Right cardiac atrium (tissue), 5 donors: ENCODE measurements around the gene CAPN13. TPM values are rescaled to one million over a fixed set of nuclear protein-coding genes. Genes with fewer than 3 reads are reported as not detected.
A peak's percentile ranks its signal among the peaks of the same experiment; 100 is the strongest.

ENCODE experiments used
- ATAC-seq, 2 donors: fragments of 200-7000 bp; cut with Tn5 transposase; one replicate each; pipeline versions ENCODE4 v1.8.0 to v1.9.1; 2020; ENCODE audit warnings: moderate library complexity in 2 of 2, mild to moderate bottlenecking in 1 of 2
- DNase-seq, 3 donors: peaks; one replicate each; pipeline ENCODE4 v3.0.0-alpha.2; 2020
- H3K27ac ChIP-seq: one replicate; pipeline ENCODE4 v1.5.1; 2013; ENCODE audit warnings: mild to moderate bottlenecking, low read length, control low read depth, moderate library complexity
- H3K27me3 ChIP-seq: one replicate; pipeline ENCODE4 v1.6.1; 2013; ENCODE audit not compliant: control insufficient read depth, insufficient read depth
- H3K4me1 ChIP-seq: one replicate; pipeline ENCODE4 v1.6.1; 2013; ENCODE audit warnings: low read length; ENCODE audit not compliant: control insufficient read depth, insufficient read depth
- H3K4me3 ChIP-seq: one replicate; pipeline ENCODE4 v1.5.1; 2013; ENCODE audit warnings: low read length, control low read depth
- H3K9me3 ChIP-seq: one replicate; pipeline ENCODE4 v1.6.1; 2013; ENCODE audit warnings: low read length; ENCODE audit not compliant: control insufficient read depth
- WGBS: extraction: QIAGEN DNeasy Blood & Tissue Kit; methylation state at CpG from one replicate; pipeline ENCODE4 v1.1.7; 2013; 5-methylcytosine and 5-hydroxymethylcytosine counted together
- intact Hi-C, 4 donors: fragments of 100-400 bp; cut with DNase I; formaldehyde crosslinking; loops; one replicate each; pipeline versions ENCODE4 v1.11.0 to v1.14.0; 2022 to 2023
- polyA plus RNA-seq: library from polyadenylated mRNA; stranded (reverse); fragments of 200-250 nt; gene quantifications from one replicate; pipeline ENCODE4 v1.2.3, GENCODE V29; 2013
- total RNA-seq, 4 donors: library from RNA; stranded (reverse); fragmentation: NEBNext Ultra II Directional; extraction: Animal tissue kit (Norgen Biotek cat#: 25700); gene quantifications; one replicate each; pipeline ENCODE4 v1.2.1, GENCODE V29; 2021
- donor health status: healthy with polysubstance abuse.
- donor health status: DM: no; HTN: yes; CAD: no.
- donor health status: DM: no; HTN: no; CAD: no.
- donor health status: DM: no; HTN: yes; CAD: no; lungs with severe emphysema.
- donor health status: DM: yes; HTN: yes; CAD: no.

The CAPN13 gene
- total and polyA plus RNA-seq, 5 donors, result not detected

DNA sequence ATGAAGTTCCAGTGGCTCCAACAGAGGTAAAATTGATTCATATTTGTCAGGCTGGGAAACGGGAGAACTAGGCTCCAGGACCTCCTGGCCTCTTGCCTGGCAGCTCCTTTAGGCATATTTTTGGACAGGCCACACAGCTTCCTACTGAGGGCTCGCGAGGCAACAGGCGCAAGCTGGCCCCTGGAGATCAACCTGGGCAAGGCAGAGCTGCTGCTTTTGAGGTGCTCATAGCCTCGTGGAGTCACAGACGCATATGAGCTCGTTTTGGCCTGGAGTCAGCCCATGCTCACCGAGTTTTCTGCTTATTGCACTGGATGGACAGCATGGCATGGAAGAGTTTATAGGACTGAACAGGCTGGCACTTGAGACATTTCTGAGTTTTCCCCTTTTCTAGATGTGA, 97.7 kb downstream of the CAPN13 start:
- 69% methylated on average over 8 of the region's 8 CpGs for WGBS
- intact Hi-C loops, result loop anchor here (5.0 to 10.0 kb wide), 6 partner anchors 355 to 542 kb away; no protein-coding TSS in a partner anchor
- no peak overlapping the region for H3K4me3 ChIP-seq
- no peak overlapping the region for H3K27ac ChIP-seq
- no peak for DNase-seq
- H3K4me1 ChIP-seq, result no peaks in the 10 kb centered on the region
- ATAC-seq, result no peak
- H3K9me3 ChIP-seq, result no peaks in the 10 kb centered on the region
- no peaks in the 10 kb centered on the region for H3K27me3 ChIP-seq

DNA sequence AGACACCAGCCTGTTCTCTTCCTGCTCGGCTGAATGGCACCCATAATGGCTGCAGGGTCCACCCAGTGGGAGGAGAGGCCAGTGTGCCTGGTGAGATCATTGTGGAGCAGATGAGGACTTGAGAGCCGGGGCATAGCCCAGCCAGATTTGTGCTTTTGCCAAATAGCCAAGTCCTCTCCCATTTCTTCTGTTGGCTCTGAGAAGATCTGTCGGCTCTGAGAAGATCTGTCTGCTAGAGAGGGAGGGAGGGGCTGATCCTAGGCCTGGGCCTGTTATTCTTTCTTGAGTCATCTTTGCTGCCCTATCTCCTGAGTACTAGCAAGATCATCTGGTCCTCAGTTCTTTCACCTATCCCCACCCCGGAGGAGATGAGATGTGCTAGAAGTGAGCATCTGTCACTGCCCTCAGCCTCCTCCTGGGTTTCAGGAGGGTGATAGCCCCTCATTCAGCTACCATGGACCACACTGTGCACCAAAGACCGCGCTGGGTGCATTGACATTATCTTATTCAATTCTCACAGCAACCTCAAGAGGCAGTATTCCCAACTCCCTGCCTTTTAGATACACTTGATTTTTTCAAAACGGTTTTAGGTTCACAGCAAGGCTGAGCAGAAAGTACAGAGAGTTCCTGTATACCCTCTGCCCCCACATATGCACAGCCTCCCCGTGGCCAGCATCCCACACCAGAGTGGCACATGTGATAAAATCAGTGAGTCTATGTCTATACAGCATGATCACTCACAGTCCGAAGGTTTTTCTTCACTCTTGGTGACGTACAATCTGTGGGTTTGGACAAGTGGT, 98.6 kb downstream of the CAPN13 start:
- DNase-seq, result no peak
- H3K4me1 ChIP-seq, result no peaks in the 10 kb centered on the region
- ATAC-seq, result peak in 1 of 2 donors; percentile 28
- H3K9me3 ChIP-seq, result no peaks in the 10 kb centered on the region
- no peak overlapping the region for H3K27ac ChIP-seq
- H3K27me3 ChIP-seq, result no peaks in the 10 kb centered on the region
- intact Hi-C loops, result loop anchor here (5.0 to 10.0 kb wide), 6 partner anchors 354 to 541 kb away; no protein-coding TSS in a partner anchor
- WGBS, result 63% methylated on average over 10 of the region's 10 CpGs
- no peak overlapping the region for H3K4me3 ChIP-seq

DNA sequence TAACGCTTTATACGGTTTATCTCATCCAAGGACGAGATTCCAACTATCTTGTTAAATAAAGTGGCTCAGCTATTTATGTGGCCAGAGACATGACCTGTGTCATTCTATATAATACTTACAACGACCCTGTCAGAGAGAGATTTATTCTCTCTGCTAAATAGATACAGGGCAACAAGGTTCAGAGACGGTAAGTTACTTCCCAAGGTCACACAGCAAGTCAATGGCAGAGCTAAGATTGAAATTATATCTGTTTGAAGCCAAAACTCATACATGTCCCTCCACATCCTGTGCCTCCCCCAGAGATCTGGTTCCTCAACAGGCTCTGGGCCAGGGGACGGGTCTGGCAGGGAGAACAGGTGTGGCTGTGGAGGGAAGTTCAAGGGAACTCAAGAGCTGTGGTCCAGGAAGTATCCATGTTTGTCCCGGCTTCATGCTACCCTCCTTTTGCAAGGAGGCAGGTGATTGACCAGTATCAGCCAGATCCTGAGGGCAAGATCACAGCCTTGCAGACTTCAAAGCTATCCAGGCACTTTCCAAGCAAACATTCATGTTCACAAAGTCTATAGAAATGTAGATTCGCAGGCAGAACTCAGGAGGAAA, 99.8 kb downstream of the CAPN13 start:
- no peak for ATAC-seq
- Histone ChIP-seq H3K4me1 (no peaks in the 10 kb centered on the region), H3K27ac (no peak overlapping the region), H3K9me3 (peaks cover 2% of the 10 kb centered on the region), H3K4me3 (no peak overlapping the region), H3K27me3 (no peaks in the 10 kb centered on the region)
- intact Hi-C loops, result loop anchor here (2.0 to 10.0 kb wide), 8 partner anchors 353 to 543 kb away; no protein-coding TSS in a partner anchor
- DNase-seq, result no peak
- 40% methylated on average over 8 of the region's 8 CpGs for WGBS

- no peak overlapping the region for H3K27ac ChIP-seq
- no peaks in the 10 kb centered on the region for H3K4me1 ChIP-seq
- intact Hi-C loops, result loop anchor here (2.0 to 10.0 kb wide), 8 partner anchors 352 to 542 kb away; no protein-coding TSS in a partner anchor
- ATAC-seq, result peak; percentile 71 to 74
- H3K4me3 ChIP-seq, result no peak overlapping the region
- WGBS, result 45% methylated on average over 12 of the region's 12 CpGs
- H3K27me3 ChIP-seq, result no peaks in the 10 kb centered on the region
- peak; percentile 75 to 85 (median 84) for DNase-seq
- H3K9me3 ChIP-seq, result peaks cover 2% of the 10 kb centered on the region
Observed at GRCh38 chr2:30706534-30707303, 100.5 kb downstream of the CAPN13 start.

GRCh38 chr2:30705711-30706533, 101.3 kb downstream of the CAPN13 start:
- H3K4me3 ChIP-seq, result no peak overlapping the region
- no peaks in the 10 kb centered on the region for H3K27me3 ChIP-seq
- DNase-seq, result no peak
- H3K9me3 ChIP-seq, result peaks cover 2% of the 10 kb centered on the region
- no peak overlapping the region for H3K27ac ChIP-seq
- no peaks in the 10 kb centered on the region for H3K4me1 ChIP-seq
- WGBS, result 95% methylated on average over 10 of the region's 10 CpGs
- ATAC-seq, result no peak
- intact Hi-C loops, result loop anchor here (2.0 to 10.0 kb wide), 8 partner anchors 351 to 541 kb away; no protein-coding TSS in a partner anchor

- 57% methylated on average over 5 of the region's 5 CpGs for WGBS
- no peaks in the 10 kb centered on the region for H3K27me3 ChIP-seq
- no peak for DNase-seq
- H3K4me1 ChIP-seq, result no peaks in the 10 kb centered on the region
- no peak overlapping the region for H3K4me3 ChIP-seq
- intact Hi-C loops, result loop anchor here (5.0 to 10.0 kb wide), 6 partner anchors 350 to 538 kb away; no protein-coding TSS in a partner anchor
- no peak for ATAC-seq
- H3K9me3 ChIP-seq, result peaks cover 2% of the 10 kb centered on the region
- H3K27ac ChIP-seq, result no peak overlapping the region
Observed at GRCh38 chr2:30705056-30705455, 102.2 kb downstream of the CAPN13 start.

GRCh38 chr2:30704309-30705020, 102.8 kb downstream of the CAPN13 start:
- Histone ChIP-seq H3K27ac (no peak overlapping the region), H3K9me3 (peaks cover 2% of the 10 kb centered on the region), H3K4me1 (no peaks in the 10 kb centered on the region), H3K27me3 (no peaks in the 10 kb centered on the region), H3K4me3 (no peak overlapping the region)
- ATAC-seq, result no peak
- intact Hi-C loops, result loop anchor here (5.0 to 10.0 kb wide), 6 partner anchors 350 to 537 kb away; no protein-coding TSS in a partner anchor
- no peak for DNase-seq
- WGBS, result 66% methylated on average over 3 of the region's 3 CpGs

DNA sequence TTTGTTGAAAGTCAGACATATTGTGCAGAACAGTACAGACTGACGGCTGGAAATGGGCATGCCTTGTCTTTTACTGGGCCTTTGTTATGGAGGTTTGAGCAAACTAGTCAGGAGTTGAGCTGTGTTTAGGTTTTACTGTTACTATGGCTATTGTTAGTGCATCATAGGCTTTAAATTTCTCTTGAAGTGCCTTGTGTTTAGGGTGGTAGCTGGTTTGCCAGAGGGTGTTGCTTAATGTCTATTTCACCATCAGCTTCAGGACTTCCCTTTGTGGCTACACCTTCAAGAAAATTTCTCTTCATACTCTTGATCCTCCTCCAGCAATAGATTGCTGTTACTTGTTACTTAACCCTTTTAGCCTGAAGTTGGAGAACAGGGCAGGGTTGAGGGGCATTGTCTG, 104.6 kb downstream of the CAPN13 start:
- Histone ChIP-seq H3K9me3 (peaks cover 2% of the 10 kb centered on the region), H3K4me1 (no peaks in the 10 kb centered on the region), H3K4me3 (no peak overlapping the region), H3K27me3 (no peaks in the 10 kb centered on the region), H3K27ac (no peak overlapping the region)
- DNase-seq (no peak), ATAC-seq (no peak)
- 85% methylated on average over 1 of the region's 1 CpG for WGBS
- intact Hi-C loops, result loop anchor here in 3 of 4 donors (10.0 kb wide), 4 partner anchors 348 to 528 kb away; no protein-coding TSS in a partner anchor

DNA sequence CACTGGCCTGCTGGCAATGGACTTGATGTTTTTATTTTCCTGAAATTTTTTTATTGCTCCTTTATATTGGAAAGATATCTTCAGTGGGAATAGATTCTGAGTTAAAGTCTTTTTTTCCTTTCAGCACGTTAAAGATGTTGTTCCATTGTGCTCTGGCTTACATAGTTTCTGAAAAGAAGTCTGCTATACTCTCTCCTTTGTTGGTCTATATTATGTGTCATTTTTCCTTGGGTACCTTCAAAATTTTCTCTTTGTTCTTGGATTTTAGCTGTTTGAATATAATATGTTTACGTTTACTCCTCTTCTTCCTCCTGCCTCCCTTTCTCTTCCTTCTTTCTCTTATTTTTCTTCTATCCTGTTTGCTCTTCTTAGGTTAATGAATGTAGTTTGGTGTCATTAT, 105.5 kb downstream of the CAPN13 start:
- intact Hi-C loops, result loop anchor here in 3 of 4 donors (10.0 kb wide), 4 partner anchors 347 to 527 kb away; no protein-coding TSS in a partner anchor
- Histone ChIP-seq H3K4me3 (no peak overlapping the region), H3K27ac (no peak overlapping the region), H3K9me3 (peaks cover 2% of the 10 kb centered on the region), H3K4me1 (no peaks in the 10 kb centered on the region), H3K27me3 (no peaks in the 10 kb centered on the region)
- DNase-seq (no peak), ATAC-seq (no peak)
- WGBS, result 61% methylated on average over 2 of the region's 2 CpGs
